ENCODE measurements around the gene DGUOK. TPM values are rescaled to one million over a fixed set of nuclear protein-coding genes. Genes with fewer than 3 reads are reported as not detected.

Gene DGUOK
- total RNA-seq, 1 donor from 2014 or later: 33.7 TPM

DNA sequence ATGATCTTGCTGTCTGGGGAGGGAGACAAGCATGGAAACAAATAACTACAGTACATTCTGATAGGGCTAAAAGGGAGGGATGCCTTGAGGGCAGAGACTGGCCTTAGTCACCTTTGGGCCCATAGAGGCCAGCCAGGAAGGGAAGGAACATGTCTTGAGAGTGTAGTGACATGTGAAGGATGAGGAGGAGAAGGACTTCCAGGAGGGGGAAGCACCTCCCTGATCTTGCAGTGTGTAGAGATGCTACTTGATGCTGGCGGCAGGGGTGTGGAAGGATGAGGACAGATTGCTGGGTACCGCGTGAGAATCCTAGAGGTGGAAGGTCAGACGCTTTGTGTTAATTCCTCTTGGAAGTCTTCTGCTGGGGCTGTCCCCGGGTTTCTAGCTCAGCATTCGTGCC is 71.1 kb downstream of the DGUOK start:
- no peak for DNase-seq (ENCODE audit: low spot score)

DNA sequence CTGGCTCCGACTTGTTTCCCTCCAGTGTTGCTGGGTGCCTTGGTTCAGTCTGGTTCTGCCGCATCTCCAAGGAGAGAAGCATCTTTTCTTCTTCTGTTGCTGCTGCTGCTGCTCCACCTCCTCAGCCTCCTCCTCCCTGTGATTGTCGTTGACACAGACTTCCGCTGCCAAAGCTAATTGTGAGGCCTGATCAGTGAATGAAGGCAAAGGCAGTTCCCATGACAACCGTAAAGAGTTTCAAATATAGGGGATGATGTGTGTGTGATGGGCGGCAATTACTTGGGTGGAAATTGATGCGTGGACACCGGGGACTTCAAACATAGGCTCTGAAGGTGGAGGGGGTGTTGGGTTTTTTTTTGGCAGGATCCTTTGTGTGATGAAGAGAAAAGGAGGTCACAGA is 71.8 kb downstream of the DGUOK start:
- DNase-seq (ENCODE audit: low spot score): no peak

DNA sequence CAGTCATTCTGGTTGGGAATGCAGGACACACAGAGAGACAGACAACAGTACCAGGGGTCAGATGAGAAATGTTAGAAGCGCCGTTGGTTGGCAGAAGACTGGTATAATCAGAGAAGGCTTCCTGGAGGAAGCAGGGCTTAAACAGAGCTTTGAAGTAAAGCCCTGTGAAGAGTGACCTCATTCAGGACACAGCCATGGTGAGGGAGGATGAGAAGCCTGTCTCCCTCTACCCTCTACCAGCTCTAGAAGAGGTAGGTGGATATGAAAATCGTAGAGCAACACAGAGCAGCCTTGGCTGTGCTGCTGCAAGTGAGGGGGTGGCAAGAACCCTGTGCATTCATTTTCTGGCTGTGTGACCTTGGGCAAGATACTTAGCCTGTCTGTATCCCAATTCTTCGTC is 72.3 kb downstream of the DGUOK start:
- no peak for DNase-seq (ENCODE audit: low spot score)

GRCh38 chr2:73999881-74000597 is 73.4 kb downstream of the DGUOK start:
- peak; percentile 86 for DNase-seq (ENCODE audit: low spot score)

DNA sequence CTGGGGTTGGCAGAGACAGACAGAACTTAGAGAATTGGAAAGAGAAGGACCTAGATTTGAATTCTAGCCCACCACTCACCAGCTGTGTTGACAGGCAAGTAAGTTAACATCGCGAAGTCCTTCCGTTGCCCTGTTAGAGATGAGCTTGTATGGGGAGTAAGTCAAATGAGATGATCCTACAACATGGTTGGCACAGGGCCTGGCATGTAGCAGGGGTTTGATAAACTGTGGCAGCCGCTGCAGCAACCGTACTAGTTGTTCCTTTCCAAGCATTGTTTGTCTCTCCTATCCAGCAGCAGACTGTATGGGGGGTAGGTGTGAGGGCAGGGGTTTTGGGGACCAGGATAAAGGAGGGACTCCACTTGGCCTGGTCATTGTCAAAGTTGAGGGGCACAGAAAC is 74.0 kb downstream of the DGUOK start:
- no peak for DNase-seq (ENCODE audit: low spot score)

DNA sequence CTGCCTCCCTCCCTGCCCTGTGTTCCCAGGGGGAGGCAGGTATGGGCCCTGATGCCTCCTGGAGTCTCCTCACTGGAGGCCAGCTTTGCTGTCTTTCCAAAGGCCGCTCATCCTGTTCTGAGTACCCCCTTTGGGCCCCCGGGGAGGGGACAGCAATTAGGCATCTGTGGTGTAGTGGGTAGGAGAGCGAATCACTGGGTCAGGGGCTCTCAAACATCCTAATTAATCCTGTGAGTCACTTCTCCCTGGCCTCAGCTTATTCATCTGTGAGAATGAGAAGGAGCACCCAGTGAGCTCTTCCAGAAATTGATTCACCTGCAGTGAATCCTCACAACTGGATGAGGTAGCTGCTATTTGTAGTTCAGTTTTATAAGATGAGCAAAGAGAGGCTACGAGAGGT is 74.4 kb downstream of the DGUOK start:
- DNase-seq (ENCODE audit: low spot score): no peak

DNA sequence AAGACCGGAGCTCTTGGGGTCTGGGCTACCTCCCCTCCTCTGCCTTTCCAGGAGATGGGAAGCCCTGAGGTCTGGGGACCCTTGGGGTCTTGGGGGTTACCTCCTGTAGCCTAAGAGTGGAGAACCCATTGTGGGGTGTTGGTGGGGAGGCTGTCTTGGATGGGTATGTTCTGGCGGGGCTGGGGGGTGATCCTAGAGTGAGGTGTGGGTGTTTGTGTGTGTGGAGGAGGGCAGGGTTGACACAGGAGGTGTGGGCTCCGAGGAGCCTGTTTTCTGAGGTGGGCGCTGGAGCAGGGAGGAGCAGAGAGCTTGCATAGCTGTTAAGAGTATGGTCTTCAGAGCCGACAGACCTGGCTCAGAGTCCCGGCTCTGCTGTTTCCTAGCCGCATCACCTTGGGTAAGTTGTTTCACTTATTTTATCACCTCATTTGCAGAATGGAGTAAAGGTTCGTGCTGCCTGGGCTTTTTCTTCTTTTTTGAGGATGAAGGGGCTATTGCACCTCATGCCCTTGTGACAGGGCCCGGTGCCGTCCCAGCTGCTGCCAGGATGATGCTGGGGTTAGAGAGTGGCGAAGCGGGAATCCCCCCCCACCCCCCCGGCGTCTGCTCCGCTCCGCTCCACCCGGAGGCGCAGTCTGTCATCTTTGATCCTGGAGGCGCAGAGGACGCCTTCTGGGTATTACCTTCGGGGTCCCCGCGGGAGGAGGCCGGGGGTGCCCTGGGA is 75.3 kb downstream of the DGUOK start:
- DNase-seq (ENCODE audit: low spot score): no peak

DNA sequence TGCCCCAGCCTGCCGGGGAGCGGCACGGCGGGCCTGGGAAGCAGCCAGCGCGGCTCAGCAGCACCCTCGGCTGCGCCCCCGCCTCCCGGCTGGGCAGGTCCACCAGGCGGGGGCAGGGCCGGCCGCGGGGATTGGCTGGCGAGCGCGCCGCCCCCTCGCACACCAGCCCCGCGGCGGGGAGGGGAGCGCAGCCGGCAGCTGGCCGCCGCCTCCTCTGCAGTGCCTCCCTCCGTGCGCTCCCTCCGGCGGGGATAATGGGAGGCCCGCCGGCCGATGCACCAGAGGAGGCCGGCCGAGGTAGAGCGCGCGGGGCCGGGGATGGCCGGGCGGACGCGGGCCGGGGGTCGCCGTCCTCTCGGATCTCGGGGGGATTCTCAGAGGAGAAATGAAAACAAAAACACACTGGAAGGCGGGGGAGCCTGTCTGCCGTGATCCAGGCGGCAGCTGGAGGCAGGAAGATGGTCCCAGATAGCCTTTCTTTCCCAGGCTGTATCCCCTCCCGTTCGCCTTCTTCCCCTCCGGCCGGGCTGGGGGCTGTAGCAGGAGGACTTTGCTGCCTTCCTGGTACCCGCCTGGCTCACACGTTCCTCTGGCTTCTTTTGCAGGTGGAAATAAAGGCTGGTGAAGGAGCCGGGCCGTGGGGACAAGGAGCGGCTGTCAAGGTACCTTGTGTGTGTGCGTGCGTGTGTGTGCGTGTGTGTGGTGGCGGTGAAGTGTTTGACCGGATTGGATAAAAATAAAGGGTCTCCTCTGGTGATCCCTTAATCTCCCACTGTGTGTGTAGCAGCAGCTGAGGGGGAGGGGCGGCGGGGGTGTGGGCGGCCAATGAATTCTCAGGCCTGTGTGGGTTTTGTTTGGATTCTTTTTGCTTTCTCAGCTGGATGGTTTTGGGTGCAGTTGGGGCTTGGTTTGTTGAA is 76.1 kb downstream of the DGUOK start:
- DNase-seq (ENCODE audit: low spot score): peak; percentile 93

DNA sequence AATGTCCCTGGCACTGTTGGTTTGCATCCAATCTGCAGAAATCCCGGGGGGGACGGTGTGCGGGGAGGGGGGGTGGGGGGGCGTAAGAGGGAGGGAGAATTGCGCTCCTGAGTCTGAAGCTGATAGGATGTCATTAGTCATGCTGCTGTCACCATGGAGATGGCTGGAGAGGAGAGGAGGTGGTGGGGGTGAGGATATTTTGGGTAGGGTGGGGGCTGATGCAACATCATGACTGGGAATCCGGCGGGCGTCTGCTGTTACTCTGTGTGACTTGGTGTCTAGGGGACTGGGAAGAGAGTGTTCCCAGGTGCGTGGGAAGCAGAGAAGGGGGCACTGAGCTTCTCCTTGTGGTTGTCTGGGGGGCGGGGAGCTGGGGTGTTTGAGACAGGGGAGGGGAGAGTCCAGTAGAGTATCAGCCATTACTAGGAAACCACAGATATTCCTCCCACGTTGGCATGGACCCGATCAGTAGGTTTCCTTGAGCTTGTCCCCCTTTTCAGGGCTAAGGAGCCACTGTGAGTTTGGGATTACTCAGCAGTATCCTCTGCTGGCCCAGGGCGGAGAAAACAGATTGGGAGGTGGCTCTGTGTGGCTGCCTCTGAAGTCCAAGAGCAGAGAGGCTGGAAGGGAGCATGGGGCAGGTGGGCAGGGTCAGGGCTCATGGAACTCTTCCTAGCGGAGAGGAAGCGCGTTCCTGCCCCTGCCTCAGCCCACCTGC is 77.0 kb downstream of the DGUOK start:
- peak; percentile 32 for DNase-seq (ENCODE audit: low spot score)

DNA sequence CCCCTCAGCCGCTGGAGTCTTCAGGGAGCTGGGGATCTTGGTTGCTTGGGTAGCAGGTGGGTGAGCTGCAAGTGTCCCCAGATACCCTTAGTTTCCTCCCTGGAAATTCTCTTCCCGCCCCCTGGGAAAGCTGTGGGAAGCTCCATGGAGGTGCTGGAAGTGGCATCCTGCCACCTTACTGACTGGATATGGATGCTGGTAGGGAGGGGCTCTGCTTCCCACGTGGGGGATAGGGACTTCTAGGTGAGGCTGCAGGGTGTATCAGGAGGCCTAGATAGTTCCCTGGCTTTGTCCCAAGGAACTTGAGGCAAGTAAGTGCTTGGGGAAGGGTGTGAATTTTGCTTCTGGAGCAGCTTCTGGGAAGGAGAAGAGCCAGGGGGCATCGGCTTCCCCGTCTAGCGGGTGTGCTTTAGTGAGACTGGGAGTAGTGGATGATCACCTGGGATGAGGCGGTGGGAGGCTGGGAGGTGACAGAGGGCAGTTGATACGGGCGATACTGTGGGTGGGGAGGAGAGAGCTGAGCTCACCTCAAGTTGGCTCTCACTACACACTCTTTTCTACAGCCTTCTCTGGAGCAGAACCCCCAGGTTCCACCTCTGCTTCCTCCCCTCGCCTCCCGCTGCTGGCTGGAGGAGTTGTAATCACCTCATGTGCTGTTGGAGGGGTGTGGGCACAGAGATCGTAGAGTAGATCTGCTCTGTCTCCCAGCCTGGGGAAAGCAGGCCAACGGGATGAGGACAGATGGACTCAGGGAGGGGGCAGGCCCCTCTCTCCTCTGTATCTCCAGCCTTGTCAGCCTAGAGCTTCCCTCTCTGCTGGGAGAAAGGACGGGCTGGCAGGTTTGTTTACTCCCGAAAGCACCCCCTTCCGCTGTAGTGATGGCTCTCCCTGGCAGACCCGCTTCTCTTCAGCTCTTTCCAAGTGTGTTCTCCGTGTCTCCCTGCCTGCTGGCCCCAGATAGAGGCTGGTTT is 77.8 kb downstream of the DGUOK start:
- peak; percentile 24 for DNase-seq (ENCODE audit: low spot score)

DNA sequence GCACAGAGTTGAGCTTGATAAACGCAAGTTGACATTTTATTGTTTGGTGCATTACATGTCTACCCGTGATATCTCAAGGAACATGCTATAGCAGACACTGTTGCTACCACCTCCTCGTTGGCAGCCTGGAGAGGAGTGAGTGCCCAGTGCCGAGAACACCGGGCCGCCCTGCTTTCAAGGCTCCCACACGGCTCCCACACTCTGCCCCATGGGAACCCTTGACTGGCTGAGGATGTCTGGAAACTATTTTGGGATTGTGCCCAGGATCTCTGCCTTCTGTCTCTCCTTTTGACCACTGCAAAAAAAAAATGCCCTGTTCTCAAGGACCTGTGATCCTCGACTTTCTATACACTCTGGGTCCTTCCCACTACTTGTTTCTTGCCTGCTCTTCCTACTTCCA is 79.1 kb downstream of the DGUOK start:
- DNase-seq (ENCODE audit: low spot score): peak; percentile 26

- peak; percentile 69 for DNase-seq (ENCODE audit: low spot score)
These were observed 79.8 kb downstream of the DGUOK start for GRCh38 chr2:74006459-74006858.

DNA sequence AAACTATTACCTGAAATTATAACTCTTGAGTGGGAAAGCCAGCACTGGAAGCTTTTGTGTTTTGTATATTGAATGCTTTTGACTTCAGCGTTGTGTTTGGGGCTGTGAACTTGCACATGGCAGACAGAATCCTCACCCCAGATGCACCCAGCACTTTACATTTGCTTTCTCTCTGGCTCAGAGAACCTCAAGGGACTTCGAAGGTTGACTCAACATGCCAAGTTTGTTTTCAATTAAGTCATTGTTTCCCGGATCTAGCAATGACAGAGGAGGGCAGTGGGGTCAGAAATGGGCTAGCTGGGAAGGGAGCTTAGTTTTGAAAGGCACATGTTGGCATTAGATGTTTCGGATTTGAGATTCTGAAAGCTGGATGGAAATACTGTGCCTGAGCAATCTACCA is 80.4 kb downstream of the DGUOK start:
- DNase-seq (ENCODE audit: low spot score): no peak

DNA sequence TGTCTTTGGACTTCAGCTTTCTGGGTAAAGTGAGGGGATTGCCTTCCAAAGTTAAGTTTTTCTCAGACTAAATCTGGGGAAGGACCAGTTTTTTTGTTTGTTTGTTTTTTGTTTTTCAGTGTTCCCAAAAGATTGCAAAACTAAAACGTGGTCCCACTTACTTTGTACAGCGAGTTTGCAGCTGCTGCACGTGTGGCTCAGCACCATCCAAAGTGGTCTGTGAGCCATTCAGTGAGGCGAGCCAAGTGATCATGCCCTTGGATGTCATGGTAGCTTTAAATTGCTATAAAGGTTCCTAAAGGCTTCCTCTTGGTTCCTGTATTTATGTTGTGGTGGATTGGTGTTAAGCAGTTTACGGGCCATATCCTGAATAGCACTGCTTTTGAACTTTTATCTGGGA is 81.0 kb downstream of the DGUOK start:
- no peak for DNase-seq (ENCODE audit: low spot score)

Other genes starting within 250 kb of the DGUOK start
- gene TPRKB, start 189.5 kb upstream of the DGUOK start, total RNA-seq (ENCODE audit: insufficient read depth, low replicate concordance): 51.0 TPM
- 41.4 TPM for gene DUSP11, start 146.8 kb upstream of the DGUOK start, total RNA-seq (ENCODE audit: insufficient read depth, low replicate concordance)
- gene C2orf78, start 142.7 kb upstream of the DGUOK start, total RNA-seq (ENCODE audit: insufficient read depth, low replicate concordance): 1.7 TPM
- gene STAMBP, start 97.9 kb upstream of the DGUOK start, total RNA-seq (ENCODE audit: insufficient read depth, low replicate concordance): 29.6 TPM
- 896 TPM for gene ACTG2, start 33.9 kb upstream of the DGUOK start, total RNA-seq (ENCODE audit: insufficient read depth, low replicate concordance)
- gene TET3, start 58.0 kb downstream of the DGUOK start, total RNA-seq (ENCODE audit: insufficient read depth, low replicate concordance): 5.1 TPM
- 17.6 TPM for gene BOLA3, start 221.0 kb downstream of the DGUOK start, total RNA-seq (ENCODE audit: insufficient read depth, low replicate concordance)